ENCODE measurements around the gene TCF20. TPM values are rescaled to one million over a fixed set of nuclear protein-coding genes. Genes with fewer than 3 reads are reported as not detected.

The TCF20 gene
- total RNA-seq, 1 donor from 2014 or later: 53.7 TPM

GRCh38 chr22:42269432-42270175 is 849 bp downstream of the TCF20 start:
- Histone ChIP-seq H3K79me2 (ENCODE audit: low read depth) (peaks cover 55% of the 10 kb centered on the region), H3K9ac (peak overlapping the region; percentile 50), H3K36me3 (no peaks in the 10 kb centered on the region), H4K20me1 (ENCODE audit: low read depth) (peaks cover 66% of the 10 kb centered on the region), H3F3A (ENCODE audit: low read depth) (peaks cover 57% of the 10 kb centered on the region), H3K4me3 (peak overlapping the region; percentile 88), H2AFZ (replicated peaks) (no peak overlapping the region), H3K27me3 (no peaks in the 10 kb centered on the region), H3K9me3 (ENCODE audit: low read depth) (no peaks in the 10 kb centered on the region), H3K4me2 (peak overlapping the region; percentile 94), H3K4me1 (peaks cover 37% of the 10 kb centered on the region), H3K27ac (peak overlapping the region; percentile 14)
- peaks cover 53% of the 10 kb centered on the region for H3K4me1 Mint-ChIP-seq
- peaks cover 1% of the 10 kb centered on the region for H3K36me3 Mint-ChIP-seq
- H3K27ac Mint-ChIP-seq: no peak overlapping the region
- peak overlapping the region; percentile 90 for H3K4me3 Mint-ChIP-seq
- no peaks in the 10 kb centered on the region for H3K9me3 Mint-ChIP-seq
- TF ChIP-seq CTCF (IDR thresholded peaks at IDR 0.05): peak; percentile 29
- TF ChIP-seq EZH2 (IDR thresholded peaks at IDR 0.05): no peak
- peaks cover 5% of the 10 kb centered on the region for H3K27me3 Mint-ChIP-seq (ENCODE audit: insufficient read depth, low read depth)
- peak; percentile 81 for DNase-seq (ENCODE audit: low spot score)

- Mint-ChIP-seq H3K9me3 (no peaks in the 10 kb centered on the region), H3K4me1 (peaks cover 51% of the 10 kb centered on the region)
- H4K20me1 ChIP-seq (ENCODE audit: low read depth): peaks cover 66% of the 10 kb centered on the region
These were observed 1.5 kb downstream of the TCF20 start for GRCh38 chr22:42268852-42269410.

GRCh38 chr22:42265321-42265720 is 5.1 kb downstream of the TCF20 start:
- H3K4me3 Mint-ChIP-seq: no peak overlapping the region
- Histone ChIP-seq H2AFZ (replicated peaks) (no peak overlapping the region), H3K27ac (no peak overlapping the region), H3F3A (ENCODE audit: low read depth) (peaks cover 19% of the 10 kb centered on the region), H3K9ac (no peak overlapping the region), H3K4me2 (peak overlapping the region; percentile 17), H3K4me1 (peaks cover 27% of the 10 kb centered on the region), H3K36me3 (no peaks in the 10 kb centered on the region), H3K79me2 (ENCODE audit: low read depth) (peaks cover 98% of the 10 kb centered on the region), H3K9me3 (ENCODE audit: low read depth) (no peaks in the 10 kb centered on the region), H3K27me3 (no peaks in the 10 kb centered on the region), H4K20me1 (ENCODE audit: low read depth) (peaks cover 98% of the 10 kb centered on the region), H3K4me3 (no peak overlapping the region)
- peaks cover 7% of the 10 kb centered on the region for H3K36me3 Mint-ChIP-seq
- DNase-seq (ENCODE audit: low spot score): no peak
- no peaks in the 10 kb centered on the region for H3K9me3 Mint-ChIP-seq
- TF ChIP-seq CTCF (IDR thresholded peaks at IDR 0.05): no peak
- no peak for TF ChIP-seq EZH2phosphoT487 (IDR thresholded peaks at IDR 0.05)
- TF ChIP-seq EZH2 (IDR thresholded peaks at IDR 0.05): no peak
- peaks cover 7% of the 10 kb centered on the region for H3K27me3 Mint-ChIP-seq (ENCODE audit: insufficient read depth, low read depth)
- peaks cover 44% of the 10 kb centered on the region for H3K4me1 Mint-ChIP-seq
- no peak overlapping the region for H3K27ac Mint-ChIP-seq

More at GRCh38 chr22:42268852-42269410, 1.5 kb downstream of the TCF20 start:
- Histone ChIP-seq H3K36me3 (no peaks in the 10 kb centered on the region), H2AFZ (replicated peaks) (no peak overlapping the region), H3F3A (ENCODE audit: low read depth) (peaks cover 50% of the 10 kb centered on the region), H3K27ac (no peak overlapping the region), H3K9me3 (ENCODE audit: low read depth) (no peaks in the 10 kb centered on the region), H3K9ac (no peak overlapping the region), H3K4me1 (peaks cover 35% of the 10 kb centered on the region), H3K27me3 (no peaks in the 10 kb centered on the region), H3K79me2 (ENCODE audit: low read depth) (peaks cover 62% of the 10 kb centered on the region), H3K4me2 (peak overlapping the region; percentile 94), H3K4me3 (peak overlapping the region; percentile 88)
- H3K4me3 Mint-ChIP-seq: peak overlapping the region; percentile 90
- peaks cover 1% of the 10 kb centered on the region for H3K36me3 Mint-ChIP-seq
- no peak for DNase-seq (ENCODE audit: low spot score)
- no peak overlapping the region for H3K27ac Mint-ChIP-seq
- TF ChIP-seq EZH2 (IDR thresholded peaks at IDR 0.05) (no peak), EZH2phosphoT487 (IDR thresholded peaks at IDR 0.05) (no peak), CTCF (IDR thresholded peaks at IDR 0.05) (no peak)
- H3K27me3 Mint-ChIP-seq (ENCODE audit: insufficient read depth, low read depth): peaks cover 5% of the 10 kb centered on the region

Measured in neural progenitor cell (in vitro differentiated cells).